22Rv1 (cell line): Measurements from ENCODE around the gene HELZ.

Experiments used
- CTCF ChIP-seq: fragments of 450-650 bp; IDR thresholded peaks from 2 replicates; pipeline ENCODE4 v1.5.1; 2017; ENCODE audit warnings: mild to moderate bottlenecking
- ZFX ChIP-seq: fragments of 450-650 bp; IDR thresholded peaks from 2 replicates; pipeline ENCODE4 v1.6.1; 2017; ENCODE audit warnings: antibody characterized with exemption, borderline replicate concordance

DNA sequence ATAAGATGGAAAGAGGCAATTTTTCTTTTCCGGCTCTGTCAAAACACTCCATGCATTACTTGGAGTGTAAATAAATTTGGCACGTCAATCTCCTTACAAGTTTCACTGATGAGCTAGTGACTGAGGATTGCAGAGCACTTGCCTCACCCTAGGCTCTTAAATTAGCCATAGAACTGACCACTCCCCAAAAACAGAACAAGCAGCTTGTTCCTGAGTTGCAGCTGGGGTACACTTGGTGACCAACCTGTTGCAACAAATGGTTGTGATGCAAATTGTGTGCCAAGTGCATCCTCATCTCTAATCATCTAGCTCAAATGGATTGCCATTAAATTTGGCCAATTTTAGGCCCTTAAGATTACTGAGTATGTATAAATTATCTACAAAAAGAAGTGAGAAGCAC is 133.7 kb downstream of the HELZ start:
- TF ChIP-seq CTCF (no peak), ZFX (no peak)
